DMS 273 (cell line): ENCODE measurements around the gene CSF2RB.

Experiments
- DNase-seq: peaks from one replicate; lab custom pipeline; 2025; ENCODE audit not compliant: unreplicated experiment; lab: John Stamatoyannopoulos, UW

Gene CSF2RB

DNA sequence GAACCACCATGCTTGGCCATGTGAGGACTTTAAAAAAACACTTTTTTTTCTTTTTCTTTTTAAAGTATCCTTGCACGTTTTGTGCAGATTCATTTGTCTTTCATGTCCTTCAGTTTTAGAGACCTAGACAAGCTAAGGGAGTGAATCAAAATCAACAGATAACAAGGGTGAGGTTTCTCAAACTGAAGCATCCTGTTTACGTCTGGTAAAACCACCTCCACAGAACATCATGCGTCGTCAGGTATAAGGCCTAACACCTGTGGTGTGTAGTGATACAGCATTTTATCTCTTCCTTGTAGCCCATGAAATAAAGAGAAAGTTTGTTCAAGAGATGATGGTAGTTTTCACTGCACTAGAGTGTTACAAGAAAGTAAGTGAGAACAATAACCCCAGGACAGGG is 26.3 kb upstream of the CSF2RB start:
- no peak for DNase-seq

DNA sequence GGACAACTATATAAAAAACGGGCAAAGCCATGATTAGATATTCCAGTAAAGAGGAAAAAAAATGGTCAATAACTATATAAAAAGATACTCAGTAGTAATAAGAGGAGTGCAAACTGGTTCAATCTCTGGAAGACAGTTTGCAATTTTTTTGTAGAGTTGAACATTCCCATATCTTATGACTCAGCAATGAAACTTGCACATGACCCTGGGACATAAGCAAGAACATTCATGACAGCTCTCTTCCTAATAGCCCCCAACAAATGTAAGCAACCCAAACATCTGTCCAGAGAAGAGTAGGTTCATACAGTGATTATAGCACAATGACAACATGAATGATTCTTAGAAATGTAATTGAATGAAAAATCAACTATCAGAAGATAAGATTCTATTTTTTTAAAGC is 21.8 kb upstream of the CSF2RB start:
- DNase-seq, result no peak

DNA sequence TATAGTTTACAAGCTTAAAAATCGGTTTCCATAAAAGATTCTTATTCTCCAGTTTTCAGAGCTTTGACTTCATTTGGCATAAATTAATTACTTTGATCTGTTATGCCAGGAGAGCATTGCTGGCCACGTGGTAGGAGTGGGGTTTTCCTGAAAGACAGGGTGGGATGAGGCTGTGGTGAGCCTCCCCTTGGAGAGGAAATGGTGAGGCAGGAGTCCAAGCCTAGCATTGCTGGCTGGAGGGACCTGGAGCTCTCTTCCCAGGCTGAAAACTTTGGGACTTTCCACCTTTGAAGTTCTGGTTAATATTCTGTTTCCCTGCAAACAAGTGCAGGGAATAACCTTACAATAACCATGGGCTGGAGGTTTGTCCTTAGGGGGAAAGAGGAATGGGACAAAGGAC is 21.1 kb upstream of the CSF2RB start:
- no peak for DNase-seq

DNA sequence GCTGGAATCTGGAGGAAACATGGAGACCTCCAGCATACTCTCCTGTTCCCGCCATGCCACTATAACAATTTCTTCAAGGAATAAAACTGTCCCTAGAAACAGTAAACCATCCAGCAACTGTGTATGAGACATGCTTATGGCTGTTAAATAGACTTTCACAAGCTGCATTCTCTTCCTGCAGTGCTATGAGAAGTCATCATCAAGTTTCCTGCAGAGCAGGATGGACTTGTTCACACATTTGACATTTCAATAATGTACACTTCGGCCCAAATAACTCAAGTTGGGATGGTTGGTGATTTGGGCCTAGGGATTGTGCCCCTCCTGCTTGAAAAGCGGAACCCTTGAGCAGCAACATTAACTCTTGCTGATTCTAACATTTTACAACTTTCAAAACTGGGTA is 20.2 kb upstream of the CSF2RB start:
- DNase-seq, result no peak

DNA sequence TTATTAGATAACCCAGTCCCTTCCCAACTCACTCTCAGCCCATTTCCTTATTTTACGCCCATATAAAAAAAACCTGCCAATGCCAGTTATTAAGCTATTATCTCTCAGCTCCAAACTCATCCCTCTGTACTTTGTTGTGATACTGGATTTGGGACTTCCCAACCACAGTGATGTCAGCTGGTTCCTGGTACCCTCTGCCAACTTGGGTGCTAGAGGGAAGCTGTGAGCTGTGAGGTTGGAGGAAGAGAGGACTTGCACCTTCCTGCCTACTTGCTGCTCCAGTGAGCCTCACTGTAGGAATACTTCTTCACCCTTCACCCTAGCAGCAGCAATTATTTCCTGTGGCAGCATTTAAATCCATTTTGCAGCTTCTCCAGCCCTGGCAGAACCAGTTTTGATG is 19.2 kb upstream of the CSF2RB start:
- no peak for DNase-seq

DNA sequence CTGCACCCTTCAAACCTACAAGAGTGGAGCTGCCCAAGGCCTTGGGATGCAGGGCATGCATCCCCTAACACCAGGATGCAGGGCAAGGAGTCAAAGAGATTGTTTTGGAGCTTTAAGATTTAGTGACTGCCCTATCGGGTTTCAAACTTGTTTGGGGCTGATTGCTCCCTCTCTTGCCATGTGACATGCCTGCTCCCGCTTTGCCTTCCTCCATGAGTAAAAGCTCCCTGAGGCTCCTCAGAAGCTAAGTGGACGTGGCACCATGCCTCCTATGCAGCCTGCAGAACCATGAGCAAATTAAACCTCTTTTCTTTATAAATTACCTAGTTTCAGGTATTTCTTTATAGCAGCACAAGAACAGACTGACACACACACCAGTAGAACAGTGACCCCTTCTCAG is 15.8 kb upstream of the CSF2RB start:
- DNase-seq, result no peak

DNA sequence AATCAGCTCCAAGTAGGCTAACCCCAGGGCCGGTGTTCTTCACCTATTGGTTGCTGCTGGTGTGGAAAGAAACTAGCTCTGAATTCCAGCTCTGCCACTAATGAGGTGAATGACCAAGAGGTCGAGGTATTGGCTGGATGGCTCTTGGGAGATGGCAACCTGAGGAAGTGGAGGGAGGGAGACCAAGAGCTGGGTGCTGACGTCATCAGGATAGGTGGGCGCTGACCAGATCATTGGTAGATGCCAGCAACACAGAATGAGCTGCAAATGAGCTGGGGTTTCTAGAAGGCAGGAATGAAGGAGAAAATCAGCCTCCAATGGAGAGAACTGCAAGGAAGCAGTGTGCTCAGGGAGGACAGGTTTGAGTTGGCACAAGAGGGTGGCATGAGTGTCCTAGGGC is 14.7 kb upstream of the CSF2RB start:
- DNase-seq, result no peak

DNA sequence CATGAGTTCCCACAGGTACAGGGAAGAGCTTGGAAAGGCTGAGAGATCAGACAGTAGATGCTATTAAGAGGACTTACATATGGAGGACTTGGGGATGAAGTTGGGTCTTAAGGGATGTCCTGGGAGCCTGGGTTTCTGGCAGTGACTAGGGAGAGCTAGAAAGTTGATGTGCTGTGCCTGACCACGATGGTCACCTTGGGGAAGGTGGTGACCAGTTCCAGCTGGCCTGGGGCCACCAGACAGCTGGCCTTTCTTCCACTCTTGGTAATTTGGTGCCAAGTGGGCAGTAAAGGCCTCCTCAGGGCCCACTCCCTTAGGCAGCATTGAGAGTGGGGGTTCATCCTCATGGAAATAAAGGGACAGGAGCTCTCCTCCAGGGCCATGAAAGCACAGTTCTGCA is 13.9 kb upstream of the CSF2RB start:
- no peak for DNase-seq

DNA sequence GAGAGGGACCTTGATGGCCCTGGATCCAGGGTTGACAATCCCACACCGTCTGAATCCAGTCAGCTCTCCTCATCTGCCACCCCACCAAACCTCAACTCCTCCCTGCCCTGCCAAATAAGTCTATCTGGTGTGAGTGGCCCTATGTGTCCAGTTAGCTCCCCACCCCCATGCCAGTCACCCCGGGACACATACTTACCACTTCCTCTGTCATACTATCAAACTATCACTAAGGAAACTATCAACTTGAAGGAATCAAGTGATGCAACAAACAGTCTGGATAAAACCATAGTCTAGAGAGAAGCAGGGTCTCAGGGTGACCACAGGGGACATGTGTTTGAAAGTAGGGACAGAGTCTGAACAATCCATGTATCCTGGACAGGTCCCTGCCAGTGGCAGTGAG is 13.2 kb upstream of the CSF2RB start:
- no peak for DNase-seq

DNA sequence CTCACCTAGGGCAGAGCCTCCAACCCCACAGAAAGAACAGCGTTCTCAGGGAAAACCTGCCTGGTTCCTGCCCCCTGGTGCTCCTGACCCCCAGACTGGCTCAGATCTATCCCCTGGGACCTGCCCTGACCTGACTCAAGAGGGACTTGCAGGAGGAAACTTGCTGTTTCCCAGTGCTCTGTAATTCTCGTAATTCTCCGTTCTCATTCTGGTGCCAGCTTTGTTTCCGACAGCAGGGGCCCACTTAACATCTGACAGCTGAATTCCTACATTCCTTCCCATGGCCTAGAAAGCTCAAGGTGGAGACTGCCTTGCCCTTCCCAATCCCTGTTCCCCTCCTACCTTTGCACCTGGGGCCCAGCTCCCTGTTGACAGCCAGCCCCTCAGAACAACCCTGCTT is 12.5 kb upstream of the CSF2RB start:
- DNase-seq, result no peak

DNA sequence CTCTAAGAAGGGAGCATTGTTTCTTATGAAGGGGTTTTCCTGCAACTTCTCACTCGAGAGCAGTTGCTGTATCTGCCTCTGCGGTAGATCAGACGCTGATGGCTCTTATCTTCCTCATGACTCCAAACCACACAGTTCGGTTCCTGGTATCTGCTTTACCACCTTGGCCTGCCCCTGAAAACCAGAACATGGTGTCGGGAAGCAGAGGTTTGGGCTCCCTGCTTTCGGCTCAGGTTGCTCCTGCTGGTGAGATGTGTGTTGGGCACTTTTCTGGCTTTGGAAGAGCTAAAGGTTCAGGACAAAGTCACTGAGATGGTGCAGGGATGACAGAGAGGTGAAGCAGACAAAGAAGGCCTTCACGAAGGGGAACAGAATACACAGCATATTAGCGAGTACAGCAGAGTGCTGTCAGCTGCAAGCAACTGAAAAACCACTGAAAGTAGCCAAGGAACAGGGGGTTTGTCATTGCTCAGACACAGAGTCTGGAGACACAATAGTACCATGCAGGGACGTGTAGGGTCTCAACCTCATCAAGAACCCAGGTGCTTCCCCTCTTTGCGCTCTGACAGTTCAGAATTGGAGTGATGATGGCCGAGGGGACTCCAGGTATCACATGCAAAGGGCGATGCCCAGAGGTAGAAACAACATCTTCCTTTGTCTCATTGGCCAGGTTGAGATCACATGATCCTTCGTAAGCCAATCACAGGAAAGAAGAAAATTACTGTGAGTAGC is 11.9 kb upstream of the CSF2RB start:
- no peak for DNase-seq

DNA sequence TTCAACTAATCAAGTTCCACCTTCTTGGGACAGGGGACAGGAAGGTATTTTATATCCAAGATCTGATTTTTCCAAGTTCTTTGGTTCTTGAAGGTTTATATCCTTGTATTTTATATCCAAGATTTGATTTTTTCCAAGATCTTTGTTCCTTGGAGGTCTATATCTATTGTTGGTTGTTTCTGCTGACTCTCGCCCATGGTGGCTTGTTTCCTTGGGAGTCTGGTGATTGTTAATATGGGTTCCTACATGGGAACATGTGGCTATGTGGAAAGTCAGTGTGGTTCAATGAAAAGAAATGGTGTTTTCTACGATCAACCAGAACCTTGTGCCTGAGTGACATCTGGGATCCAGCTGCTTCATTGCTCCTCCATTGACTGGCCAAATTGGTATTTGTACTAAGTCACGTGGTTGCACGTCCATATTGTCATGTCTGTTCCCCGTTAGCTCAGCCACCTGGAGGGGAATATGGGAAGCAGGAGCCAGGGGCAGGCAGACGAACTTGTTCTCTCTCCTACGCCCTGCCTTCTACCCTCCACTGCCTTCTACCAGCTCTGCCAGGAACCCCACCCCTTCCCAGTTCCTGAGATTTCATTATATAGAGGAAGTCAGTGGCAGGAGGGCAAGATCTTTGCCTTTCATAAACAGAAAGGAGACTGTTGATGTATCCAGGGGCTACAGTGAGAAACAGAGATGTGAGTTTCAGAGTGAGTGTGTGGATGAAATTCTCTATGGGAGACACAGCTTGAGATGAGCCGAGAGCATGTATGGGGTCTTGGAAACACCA is 11.1 kb upstream of the CSF2RB start:
- DNase-seq, result no peak

DNA sequence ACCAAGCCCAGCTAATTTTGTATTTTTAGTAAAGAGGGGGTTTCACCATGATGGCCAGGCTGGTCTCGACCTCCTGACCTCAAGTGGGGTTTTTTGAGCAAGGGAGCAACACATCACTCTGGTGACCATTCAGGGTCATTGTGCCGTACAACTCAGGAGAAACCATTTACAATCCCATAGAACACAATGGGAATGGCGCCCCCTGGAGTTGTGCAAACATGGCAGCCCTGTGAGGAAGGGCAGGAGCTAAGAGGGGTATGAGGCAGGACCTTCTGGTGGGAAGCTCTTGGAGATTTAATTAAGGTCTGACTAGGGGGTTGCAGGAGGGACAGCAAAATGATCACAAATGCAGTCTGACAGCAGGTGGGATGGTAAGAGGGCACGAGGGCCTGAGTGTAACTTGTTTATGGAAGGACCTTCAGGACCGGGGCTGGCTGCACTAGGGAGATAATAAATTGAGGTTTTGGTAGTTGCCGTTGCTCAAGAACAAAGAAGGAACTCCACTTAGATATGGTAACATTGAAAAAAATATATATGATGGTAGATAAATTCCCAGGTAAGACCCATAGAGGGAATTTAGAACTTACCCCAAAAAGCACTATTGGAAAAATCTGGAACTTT is 9.1 kb upstream of the CSF2RB start:
- no peak for DNase-seq

DNA sequence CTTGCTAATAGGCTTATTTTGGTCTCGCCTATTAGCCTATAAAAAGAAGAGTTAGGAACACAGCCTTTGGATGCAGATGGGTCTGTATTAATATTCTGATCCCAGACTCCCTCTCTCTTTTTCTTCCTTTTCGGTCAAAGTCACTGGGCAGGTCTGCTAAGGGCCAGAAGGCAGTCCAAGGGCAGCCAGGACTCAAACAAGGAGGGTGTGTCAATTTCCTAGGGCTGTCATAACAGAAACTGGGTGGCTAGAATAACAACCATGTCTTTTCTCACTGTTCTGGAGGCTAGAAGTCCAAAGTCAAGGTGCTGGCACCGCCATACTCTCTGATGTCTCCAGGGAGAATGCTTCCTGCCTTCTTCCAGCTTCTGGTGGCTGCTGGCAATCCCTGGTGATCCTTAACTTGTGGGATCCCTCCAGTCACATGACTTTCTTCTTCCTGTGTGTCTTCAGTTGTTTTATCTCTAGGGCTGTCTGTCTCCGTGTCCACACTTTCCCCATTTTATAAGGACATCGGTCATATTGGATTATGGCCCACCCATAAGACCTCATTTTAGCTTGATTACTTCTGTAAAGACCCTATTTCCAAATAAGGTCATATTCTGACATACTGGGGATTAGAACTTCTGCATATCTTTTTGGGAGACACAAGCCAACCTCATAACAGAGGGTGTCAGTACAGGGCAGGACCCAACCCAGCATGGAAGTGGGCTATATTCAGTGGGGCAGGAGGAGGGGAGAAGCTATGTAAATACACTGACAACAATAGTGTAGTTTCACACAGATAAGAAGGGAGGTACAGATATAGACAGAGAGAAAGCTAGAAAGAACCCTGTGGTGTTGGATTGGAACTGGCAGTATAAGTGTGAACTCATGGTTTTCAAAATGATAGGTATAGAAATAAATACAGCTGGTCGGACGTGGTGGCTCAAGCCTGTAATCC is 5.9 kb upstream of the CSF2RB start:
- DNase-seq, result no peak

DNA sequence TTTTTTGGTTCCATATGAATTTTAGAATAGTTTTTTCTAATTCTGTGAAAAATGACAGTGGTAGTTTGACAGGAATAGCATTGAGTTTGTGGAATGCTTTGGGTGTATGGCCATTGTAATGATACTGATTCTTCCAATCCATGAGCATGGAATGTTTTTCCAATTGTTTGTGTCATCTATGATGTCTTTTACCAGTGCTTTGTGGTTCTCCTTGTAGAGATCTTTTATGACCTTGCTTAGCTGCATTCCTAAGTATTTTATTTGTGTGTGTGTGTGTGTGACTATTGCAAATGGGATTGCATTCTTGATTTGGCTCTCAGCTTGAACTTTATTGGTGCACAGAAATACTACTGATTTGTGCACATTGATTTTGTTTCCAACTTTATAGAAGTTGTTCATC is 3.0 kb upstream of the CSF2RB start:
- no peak for DNase-seq

DNA sequence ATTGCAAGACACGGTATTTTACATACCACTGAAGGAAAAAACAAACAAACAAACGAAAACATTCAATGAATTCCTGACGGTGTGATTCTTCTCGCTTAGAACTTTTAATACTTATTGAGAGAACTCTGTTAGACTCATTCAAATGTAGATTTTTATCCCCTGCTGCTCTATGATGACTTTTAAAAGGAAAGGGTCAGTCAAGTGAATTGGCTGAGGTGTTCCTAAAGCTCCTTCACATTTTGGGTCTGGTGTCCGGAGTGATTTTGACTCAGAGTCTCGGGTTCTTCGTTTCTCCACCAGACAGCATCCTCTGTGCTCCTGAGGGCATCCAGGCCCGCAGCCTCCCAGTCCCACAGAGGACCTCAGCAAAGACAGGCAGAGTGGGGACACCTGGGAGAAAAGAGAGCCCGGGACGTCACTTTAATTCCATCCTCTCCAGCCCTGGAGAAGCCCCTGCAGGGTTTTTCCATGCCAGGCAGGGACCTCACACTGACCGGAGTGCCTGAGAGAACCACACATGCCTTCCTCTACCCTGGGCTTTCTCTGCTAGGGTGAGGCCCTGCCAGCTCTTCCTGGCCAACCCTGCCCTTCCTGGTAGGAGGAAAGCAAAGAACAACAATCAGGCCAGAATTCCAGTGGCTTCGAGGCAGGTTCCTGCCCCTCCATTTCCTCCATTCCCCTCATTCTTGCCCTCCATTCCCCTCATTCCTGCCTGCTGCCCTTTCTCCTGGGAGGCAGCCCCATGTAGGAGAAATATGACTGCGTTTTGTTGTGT is 1.4 kb upstream of the CSF2RB start:
- no peak for DNase-seq

DNA sequence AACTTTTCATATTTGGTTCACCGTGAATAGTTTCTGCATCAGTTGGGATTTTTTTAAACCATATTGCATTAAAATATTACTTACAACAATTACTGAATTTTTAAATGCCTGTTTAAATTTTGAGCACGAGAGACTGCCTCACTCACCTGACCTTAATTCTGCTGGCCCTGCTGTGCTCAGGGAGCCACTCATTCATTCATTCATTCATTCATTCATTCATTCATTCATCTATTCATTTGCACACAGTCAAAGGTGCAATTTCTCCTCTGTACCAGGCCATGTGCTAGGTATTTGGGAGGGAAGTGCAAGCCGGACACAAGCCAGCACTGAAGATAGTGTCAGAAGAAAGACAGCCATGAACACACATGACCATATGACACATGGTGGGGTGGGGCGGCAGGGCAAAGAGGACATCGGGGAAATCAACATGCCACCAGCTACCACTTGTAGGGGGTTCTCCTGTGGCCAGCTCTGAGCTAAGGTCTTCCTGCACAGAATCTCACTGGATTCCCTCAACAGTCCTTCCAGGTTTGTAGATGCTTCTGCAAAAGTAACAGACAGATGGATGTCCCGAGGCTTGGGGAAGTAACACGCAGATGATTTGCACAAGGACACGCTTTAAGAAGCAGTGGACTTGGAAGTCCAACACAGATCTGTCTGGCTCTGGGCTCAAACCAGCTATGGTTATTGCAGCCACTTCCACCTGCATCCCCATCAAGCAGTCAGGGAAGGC is 568 bp upstream of the CSF2RB start:
- DNase-seq, result no peak

DNA sequence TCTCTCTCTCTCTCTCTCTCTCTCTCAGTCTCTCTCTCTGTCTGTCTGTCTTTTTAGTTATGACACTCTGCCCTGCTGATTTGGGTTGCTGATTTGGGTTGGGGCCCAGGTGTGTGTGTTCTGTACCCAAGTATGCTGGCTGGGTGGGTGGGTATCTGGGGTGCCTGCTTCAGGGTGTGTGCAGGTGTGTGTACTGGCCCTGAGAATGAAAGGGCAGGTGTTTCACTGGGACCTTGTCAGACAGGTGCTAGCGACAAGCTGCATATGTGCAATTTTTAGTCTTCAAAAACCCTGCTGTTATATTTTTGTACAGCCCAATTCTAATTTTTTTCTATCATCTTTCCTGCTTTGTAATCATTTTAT is 943 bp downstream of the CSF2RB start:
- no peak for DNase-seq

DNA sequence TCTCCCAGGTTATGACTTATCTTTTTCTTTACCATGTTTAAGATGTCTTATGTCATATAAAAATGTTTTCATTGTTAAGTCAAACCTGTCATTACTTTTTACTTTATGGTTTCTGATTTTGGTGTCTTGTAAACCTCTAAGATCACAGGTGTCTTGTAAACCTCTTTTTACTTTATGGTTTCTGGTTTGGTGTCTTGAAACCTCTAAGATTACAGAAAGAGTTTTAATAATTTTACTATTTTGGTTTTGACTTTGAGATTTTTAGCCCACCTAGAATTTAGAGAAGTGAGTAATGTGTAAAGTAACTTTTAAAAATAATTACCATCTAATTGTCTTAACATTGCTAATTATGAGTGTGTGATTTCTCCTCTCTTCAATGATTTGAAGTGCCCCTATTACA is 2.6 kb downstream of the CSF2RB start:
- DNase-seq, result no peak
